GM18505 (cell line): ENCODE measurements around the gene CAMK1G.

Source experiments
- ATAC-seq: cut with Tn5 transposase; IDR thresholded peaks from one replicate; pipeline ENCODE4 v1.9.1; 2021; ENCODE audit not compliant: unreplicated experiment
- POLR2A ChIP-seq: IDR thresholded peaks from 4 replicates; pipeline ENCODE4 v1.6.1; 2011; ENCODE audit warnings: borderline replicate concordance; ENCODE audit not compliant: insufficient read depth, insufficient read length; ENCODE audit errors: extremely low read depth

The CAMK1G gene

DNA sequence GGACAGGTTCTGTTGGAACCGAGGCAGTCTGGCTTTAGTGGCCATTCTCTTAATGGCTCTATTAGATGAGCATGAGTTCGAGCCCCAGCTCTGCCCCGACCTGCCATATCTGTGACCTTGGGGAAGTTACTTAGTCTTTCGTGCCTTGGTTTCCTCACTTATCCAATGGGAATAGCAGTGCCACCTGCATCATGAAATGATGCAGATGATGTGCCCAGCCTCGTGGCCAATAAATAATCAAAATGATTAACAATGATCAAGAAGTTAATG lies 30.6 kb downstream of the CAMK1G start:
- ATAC-seq, result no peak
- TF ChIP-seq POLR2A, result no peak

DNA sequence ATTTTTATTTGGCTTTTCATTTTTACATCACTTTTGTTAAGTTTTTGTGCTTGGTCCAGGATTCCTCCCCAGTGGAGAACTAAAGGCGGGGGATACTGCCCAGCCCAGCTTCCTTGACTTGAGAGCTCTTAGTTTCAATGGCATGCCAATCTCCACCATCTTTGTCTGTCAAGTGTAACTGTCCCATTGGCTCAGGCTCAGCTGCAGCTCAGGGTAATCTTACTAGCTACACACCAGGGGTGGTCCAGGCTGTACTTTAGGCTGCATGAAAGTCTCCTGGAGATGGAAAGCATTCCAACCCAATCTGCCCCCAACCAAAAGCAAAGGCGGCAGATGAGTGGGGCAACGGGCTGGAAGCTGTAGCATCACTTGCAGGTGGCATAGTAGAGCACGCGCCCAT lies 31.4 kb downstream of the CAMK1G start:
- no peak for ATAC-seq
- no peak for TF ChIP-seq POLR2A

DNA sequence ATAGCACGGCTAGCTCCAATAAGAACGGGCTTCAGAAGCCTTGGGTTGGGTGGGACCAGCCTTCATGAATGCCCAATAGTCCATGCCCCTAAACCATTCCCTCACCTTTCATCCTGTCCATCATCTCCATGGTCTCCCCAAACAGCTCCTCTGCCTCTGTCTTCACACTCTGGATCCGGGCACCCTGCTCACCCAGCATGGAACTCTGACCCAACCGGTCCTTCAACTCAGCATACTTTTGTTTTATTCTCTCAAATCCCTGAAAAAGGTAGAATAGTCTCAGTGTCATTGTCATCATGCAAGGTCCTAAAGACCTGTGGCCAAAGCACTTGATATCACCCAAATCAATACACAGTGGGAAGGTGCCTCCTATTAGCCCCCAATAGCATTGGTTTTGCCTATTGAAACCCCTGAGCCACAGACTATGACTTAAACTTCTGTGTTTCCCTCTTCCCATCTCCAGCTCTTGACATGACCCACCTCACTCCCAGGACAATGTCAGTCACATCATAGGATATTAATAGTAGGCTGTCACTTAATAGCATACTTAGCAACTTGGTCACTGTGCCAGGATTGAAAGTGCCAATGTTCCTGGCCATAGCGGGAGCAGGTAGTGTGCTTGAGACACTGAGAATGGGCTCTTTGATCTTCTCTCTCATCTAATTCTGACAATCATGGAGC lies 33.0 kb downstream of the CAMK1G start:
- no peak for TF ChIP-seq POLR2A

DNA sequence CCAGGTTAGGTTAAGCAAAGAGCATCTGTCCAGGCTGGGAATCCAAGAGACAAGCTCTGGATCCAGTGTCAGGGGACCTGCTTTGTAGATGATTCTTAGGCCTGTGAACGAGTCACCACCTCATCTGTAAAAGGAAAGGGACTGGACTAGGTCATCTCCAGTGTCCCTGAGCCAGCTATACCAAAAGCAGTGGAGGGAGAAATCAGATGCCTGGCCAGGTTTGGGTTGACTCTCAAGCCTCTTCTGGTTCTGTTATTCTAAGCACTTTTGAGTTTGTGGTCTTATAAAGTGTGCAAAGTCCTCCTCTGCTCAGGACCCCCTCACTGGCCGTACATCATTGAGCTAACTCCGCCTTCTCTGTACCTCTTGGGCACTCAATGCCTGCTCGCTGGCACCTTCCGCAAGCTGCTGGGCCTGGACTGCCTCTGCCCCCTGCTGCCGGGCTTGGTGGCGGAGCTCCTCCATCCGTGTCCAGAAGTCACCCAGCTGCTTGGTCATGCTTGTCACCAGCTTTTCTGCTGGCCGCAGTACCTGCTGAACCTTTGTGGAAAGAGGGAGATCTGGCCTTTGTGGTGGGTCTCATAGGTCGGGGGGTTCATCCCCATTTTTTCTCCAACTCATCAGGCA lies 33.6 kb downstream of the CAMK1G start:
- ATAC-seq, result no peak
- TF ChIP-seq POLR2A, result no peak

More for the DNA sequence above, 33.0 kb downstream of the CAMK1G start:
- no peak for ATAC-seq

DNA sequence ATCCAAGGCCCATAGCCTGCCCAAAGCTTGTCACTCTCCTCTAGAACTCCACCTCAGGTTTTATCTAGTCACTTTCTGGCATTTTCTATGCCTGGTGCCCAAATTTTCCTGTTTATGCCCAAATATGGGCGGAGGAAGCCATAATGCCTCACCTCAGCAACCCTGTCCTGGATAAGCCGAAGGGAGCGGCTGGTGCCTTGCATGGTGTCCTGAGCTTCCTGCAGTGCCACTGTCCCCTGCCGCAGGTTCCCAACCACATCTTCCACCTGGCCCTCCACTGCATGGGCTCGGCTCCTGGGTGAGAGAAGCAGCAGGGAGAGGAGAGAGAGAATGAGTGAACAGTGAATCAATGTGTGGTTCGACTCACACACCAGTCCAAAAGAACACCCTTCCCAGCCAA lies 34.2 kb downstream of the CAMK1G start:
- TF ChIP-seq POLR2A, result no peak
- ATAC-seq, result no peak

DNA sequence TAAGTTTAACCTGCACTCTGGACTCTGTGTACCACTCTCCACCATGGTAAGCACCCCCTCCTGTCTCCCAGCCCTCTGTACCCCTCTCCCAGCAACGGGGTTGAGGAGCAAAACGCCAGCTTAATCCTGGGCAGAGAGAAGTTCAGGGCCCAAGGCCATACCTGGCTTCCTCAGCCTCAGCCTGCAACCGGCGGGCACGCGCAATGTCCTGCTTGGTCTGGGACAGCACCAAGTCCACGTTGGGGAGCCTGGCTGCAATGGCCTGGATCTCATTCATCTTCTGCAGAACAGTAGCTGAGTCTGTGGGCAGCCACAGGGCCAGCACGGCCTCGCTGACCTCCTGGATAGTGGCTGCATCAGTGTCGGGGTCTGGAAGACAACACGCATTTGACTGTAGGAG lies 34.8 kb downstream of the CAMK1G start:
- ATAC-seq, result no peak
- no peak for TF ChIP-seq POLR2A

DNA sequence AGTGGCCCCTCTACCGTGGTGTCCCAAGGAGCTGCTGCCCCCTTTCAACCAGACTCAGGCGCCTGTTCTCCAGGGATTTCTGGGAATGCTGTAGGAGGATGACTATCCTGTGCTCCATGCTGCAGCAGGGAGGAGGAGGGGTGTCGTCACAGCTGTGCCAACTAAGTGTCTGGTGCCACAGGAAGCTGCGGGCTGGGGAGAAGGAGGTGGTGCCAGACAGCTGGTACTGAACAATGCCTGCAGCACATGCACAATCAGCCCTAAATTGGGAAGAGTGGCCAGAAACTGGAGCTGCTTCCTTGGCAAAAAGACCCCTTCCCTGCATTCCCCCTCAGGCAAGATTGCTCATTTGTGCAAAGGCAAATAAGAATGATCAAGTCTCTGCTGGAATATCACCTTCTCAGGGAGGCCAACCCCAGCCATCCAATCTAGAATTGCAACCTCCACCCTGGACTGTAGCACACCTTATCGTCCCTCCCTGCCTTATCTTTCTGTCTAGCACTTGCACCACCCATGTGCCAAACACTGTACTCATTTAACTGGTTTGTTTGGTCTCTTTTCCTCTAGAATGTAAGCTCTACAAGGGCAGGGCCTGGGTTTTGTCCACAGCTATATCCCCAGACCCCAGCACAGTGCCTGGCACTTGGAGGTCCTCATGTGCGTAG lies 35.4 kb downstream of the CAMK1G start:
- no peak for ATAC-seq
- no peak for TF ChIP-seq POLR2A

DNA sequence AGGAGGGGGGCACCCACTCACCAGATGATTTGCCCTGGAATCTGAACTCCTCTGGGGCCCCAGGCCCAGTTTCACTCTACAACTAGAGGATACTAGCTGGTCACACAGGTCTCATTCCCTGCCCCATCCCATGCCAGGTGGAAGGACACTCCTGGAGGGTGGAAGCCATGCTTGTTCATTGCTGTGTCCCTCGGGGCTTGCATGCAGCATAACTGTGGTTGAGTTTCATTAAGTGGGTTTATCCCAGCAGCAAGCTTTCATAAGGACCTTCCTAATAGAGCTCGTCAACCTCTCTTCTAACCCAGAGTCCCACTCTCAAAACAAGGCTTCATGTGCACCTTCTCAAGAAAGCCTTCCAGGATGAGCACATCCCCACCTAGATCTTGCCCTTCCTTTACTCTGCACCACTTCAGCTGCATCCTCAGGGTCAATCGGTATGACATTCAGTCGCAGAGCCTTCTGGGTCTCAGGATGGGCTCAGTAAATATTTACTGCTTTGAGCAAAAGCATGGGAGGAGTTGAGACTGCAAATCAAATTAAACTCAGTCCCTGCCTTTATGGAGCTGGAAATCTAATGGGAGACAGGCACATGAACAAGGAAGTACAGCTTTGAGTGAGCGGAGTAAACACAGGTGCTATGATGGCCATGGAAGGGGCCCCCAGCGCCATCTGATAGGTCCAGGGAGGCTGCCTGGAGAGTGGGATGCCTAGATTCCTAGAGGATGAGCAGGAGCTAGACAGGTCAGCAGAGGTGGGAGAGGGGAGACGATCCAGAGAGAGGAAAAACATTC lies 36.4 kb downstream of the CAMK1G start:
- ATAC-seq, result no peak
- TF ChIP-seq POLR2A, result no peak

DNA sequence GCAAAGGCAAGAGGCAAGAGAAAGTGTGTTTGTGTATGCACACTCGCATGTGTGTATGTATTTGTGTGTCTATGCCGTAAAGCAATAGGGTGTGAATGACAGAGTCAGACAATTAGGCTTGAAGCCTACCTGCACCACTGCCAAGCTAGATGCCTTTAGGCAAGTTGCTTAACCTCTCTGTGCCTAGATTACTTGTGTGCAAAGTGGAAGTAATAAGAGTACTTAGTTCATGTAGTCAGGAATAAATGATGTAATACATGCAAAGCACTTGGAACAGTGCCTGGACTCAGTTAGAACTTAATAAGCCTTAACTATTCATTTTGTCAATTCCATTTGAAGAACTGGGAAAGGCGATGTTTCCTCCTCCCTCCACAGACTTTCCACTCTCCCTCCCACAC lies 37.0 kb downstream of the CAMK1G start:
- TF ChIP-seq POLR2A, result no peak
- no peak for ATAC-seq

DNA sequence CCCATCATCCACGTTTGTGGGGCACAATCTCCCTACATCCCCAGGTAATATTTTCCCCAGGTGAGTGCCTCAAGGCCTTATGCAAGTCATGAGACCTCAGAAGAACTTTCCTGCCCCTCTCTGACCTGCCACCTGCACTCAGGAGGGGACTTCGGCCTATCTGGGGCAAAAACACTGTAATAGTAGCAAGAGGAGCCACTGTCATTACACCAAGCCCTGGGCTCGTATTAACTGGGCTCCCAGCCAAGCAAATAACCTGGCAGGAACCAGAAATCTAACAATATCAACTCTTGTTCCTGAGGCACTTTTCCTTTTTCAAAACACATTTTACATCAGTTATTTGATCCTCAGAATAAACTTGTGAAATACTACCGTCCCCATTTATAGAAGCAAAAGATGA lies 37.8 kb downstream of the CAMK1G start:
- no peak for TF ChIP-seq POLR2A
- ATAC-seq, result no peak

DNA sequence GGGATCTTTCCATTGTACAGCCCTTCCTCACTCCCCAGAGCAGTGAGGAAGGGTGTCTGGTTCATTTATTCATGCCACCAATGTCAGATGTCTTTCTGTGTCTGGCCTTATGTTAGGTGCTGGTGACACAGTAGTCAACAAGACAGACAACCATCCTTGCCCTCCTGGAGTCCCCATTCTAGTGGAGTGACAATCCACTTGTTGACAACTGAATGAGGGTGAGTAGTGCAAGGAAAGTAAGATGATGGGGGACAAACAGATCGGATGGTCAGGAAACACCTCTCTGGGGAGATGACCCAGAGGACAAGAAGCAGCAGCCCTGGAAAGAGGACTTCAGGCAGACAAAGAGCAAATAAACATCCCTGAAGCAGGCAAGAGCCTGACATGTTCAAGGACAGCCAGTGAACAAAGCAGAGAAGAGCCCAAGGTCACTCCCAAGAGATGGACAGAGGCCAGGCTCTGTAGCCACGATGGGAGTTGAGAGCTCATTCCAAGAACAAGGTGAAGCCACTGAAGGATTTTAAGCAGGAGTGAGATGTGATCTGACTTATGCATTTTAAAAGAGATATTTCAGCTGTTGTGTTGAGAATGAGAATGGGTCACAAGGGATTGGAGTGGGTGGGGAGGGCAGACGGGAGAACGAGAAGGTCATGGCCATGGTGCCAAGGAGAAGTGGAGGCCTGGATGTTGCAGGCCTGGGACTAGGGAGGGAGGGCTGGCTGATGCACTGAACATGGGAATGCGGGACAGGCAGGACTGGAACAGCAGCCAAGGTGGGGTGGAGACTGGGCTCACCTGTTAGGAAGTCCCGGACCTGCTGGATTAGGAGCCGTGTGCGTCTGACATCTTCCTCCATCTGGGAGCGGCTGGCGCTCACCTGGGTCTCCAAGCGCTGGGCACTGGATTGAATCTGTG lies 38.5 kb downstream of the CAMK1G start:
- no peak for ATAC-seq
- no peak for TF ChIP-seq POLR2A

DNA sequence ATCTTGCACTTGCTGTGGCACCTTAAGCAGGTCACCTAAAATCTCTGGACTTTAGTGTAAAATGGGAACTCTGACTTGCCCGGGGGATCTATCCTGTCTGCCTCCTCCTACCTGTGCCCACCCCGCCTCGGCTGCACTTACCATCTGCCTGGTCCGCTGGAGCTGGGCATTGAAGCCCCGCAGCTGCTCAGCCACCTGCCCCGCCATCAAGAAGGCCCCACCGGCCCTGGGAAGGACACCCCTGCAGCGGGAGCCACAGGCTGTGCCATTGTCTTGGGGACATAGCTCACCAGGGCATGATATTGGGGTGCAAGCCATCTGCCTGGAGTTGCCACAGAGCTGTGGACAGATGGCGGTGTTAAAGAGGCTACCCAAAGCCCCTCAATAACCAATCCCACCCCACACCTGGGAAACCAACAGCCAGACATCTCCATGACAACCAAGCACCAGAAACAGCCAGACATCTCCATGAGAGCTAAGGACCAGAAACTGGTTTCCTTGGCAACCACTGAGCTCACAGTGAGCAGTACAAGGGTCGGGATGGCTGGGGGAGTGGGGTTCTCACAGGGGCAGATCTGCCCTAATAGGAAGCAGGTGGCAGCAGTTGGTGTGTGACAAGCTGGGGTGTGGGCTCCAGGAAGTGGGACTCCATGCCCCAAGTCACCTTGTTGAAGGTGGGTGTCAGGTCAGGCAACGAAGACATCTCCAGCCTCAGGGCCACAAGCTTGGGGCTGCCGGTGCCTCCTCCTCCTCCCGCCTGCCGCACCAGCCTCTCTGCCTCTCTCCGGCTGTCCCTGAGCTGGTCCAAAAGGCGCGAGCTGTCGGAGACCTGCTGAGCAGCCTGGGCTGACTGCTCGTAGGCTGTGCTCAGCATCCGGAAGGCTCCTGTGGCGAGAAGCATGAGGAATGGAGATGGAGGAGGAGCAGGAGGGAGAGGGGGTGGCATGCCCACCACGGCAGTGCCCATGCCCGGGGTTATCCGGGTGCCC lies 39.6 kb downstream of the CAMK1G start:
- ATAC-seq, result no peak

More for the DNA sequence above, 39.6 kb downstream of the CAMK1G start:
- TF ChIP-seq POLR2A, result no peak
